ENCODE measurements around the gene MAZ. TPM values are rescaled to one million over a fixed set of nuclear protein-coding genes. Genes with fewer than 3 reads are reported as not detected.

MAZ gene
- total RNA-seq, 6 experiments from 2014 or later, result 148 to 178 (median 165) TPM

- no peak for DNase-seq
- no peaks in the 10 kb centered on the region for H3K4me1 Mint-ChIP-seq (ENCODE audit: low read depth)
- H3K4me3 Mint-ChIP-seq, result no peak overlapping the region
- H3K27me3 Mint-ChIP-seq (ENCODE audit: insufficient read depth), result peaks cover 3% of the 10 kb centered on the region; the same call in 1 of the 2 replicates
- TF ChIP-seq, protein P1, sequence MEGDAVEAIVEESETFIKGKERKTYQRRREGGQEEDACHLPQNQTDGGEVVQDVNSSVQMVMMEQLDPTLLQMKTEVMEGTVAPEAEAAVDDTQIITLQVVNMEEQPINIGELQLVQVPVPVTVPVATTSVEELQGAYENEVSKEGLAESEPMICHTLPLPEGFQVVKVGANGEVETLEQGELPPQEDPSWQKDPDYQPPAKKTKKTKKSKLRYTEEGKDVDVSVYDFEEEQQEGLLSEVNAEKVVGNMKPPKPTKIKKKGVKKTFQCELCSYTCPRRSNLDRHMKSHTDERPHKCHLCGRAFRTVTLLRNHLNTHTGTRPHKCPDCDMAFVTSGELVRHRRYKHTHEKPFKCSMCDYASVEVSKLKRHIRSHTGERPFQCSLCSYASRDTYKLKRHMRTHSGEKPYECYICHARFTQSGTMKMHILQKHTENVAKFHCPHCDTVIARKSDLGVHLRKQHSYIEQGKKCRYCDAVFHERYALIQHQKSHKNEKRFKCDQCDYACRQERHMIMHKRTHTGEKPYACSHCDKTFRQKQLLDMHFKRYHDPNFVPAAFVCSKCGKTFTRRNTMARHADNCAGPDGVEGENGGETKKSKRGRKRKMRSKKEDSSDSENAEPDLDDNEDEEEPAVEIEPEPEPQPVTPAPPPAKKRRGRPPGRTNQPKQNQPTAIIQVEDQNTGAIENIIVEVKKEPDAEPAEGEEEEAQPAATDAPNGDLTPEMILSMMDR (IDR thresholded peaks at IDR 0.05), result no peak
- no peak overlapping the region for H3K27ac Mint-ChIP-seq
- no peaks in the 10 kb centered on the region for H3K9me3 Mint-ChIP-seq
- H3K36me3 Mint-ChIP-seq (ENCODE audit: low read depth), result peaks cover 45% of the 10 kb centered on the region
Measured at GRCh38 chr16:29841631-29842030, 35.3 kb downstream of the MAZ start.

GRCh38 chr16:29842732-29843346 lies 36.5 kb downstream of the MAZ start:
- Mint-ChIP-seq H3K27me3 (ENCODE audit: insufficient read depth) (peaks cover 3% of the 10 kb centered on the region; the same call in 1 of the 2 replicates), H3K36me3 (ENCODE audit: low read depth) (peaks cover 40% of the 10 kb centered on the region), H3K4me3 (no peak overlapping the region), H3K27ac (no peak overlapping the region), H3K4me1 (ENCODE audit: low read depth) (no peaks in the 10 kb centered on the region), H3K9me3 (no peaks in the 10 kb centered on the region)
- no peak for DNase-seq
- TF ChIP-seq, protein P1 (IDR thresholded peaks at IDR 0.05), result 0 out of 2 replicates have a peak, but pooled peaks have one; percentile 28

GRCh38 chr16:29843931-29844330 lies 37.6 kb downstream of the MAZ start:
- Mint-ChIP-seq H3K4me1 (ENCODE audit: low read depth) (no peaks in the 10 kb centered on the region), H3K4me3 (no peak overlapping the region), H3K27ac (no peak overlapping the region; the same call in 1 of the 2 replicates), H3K36me3 (ENCODE audit: low read depth) (peaks cover 44% of the 10 kb centered on the region), H3K27me3 (ENCODE audit: insufficient read depth) (peaks cover 7% of the 10 kb centered on the region), H3K9me3 (no peaks in the 10 kb centered on the region)
- TF ChIP-seq, protein P1 (IDR thresholded peaks at IDR 0.05), result no peak
- no peak for DNase-seq

DNA sequence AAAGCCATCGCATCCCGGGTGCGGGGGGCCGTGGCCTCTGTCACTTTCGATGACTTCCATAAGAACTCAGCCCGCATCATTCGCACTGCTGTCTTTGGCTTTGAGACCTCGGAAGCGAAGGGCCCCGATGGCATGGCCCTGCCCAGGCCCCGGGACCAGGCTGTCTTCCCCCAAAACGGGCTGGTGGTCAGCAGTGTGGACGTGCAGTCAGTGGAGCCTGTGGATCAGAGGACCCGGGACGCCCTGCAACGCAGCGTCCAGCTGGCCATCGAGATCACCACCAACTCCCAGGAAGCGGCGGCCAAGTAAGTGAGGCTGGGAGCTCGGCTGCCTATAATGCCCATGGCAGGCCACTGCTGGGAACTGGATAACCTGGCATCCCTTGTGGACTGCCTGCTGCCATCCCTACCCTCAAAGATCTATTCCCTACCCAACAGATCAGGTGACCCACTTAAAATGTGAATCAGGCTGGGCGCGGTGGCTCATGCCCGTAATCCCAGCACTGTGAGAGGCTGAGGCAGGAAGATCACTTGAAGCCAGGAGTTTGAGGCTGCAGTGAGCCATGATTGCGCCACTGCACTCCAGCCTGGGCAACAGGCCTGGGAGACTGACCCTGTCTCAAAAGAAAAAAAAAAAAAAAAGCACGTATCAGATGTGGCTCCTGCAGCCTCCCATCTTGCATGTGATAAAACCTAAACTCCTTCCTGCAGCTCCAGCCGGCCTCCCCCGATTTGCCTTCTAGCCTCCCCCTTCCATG lies 38.4 kb downstream of the MAZ start:
- peaks cover 7% of the 10 kb centered on the region for H3K27me3 Mint-ChIP-seq (ENCODE audit: insufficient read depth)
- H3K9me3 Mint-ChIP-seq, result no peaks in the 10 kb centered on the region
- DNase-seq, result no peak
- H3K36me3 Mint-ChIP-seq (ENCODE audit: low read depth), result peaks cover 43% of the 10 kb centered on the region
- H3K4me1 Mint-ChIP-seq (ENCODE audit: low read depth), result no peaks in the 10 kb centered on the region
- H3K4me3 Mint-ChIP-seq, result no peak overlapping the region; the same call in 1 of the 2 replicates
- no peak overlapping the region for H3K27ac Mint-ChIP-seq
- TF ChIP-seq, protein P1 (IDR thresholded peaks at IDR 0.05), result no peak

DNA sequence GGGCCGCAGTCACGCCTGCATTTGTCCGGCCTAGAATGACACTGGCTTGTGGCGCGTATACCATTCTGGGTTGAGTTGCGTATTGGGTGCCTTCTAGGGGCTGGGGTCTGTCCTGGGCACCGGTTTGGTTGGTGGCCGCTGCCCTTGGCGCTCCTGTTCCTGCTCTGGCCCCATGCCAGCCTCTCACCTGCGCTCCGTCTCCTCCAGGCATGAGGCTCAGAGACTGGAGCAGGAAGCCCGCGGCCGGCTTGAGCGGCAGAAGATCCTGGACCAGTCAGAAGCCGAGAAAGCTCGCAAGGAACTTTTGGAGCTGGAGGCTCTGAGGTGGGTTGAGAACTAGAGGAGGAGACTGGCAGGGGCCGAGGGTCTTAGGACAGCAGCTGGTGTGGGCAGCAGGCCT lies 39.3 kb downstream of the MAZ start:
- H3K36me3 Mint-ChIP-seq (ENCODE audit: low read depth), result peaks cover 43% of the 10 kb centered on the region
- TF ChIP-seq, protein P1 (IDR thresholded peaks at IDR 0.05), result no peak
- DNase-seq, result no peak
- H3K27me3 Mint-ChIP-seq (ENCODE audit: insufficient read depth), result peaks cover 7% of the 10 kb centered on the region
- H3K27ac Mint-ChIP-seq, result no peak overlapping the region; the same call in 1 of the 2 replicates
- H3K9me3 Mint-ChIP-seq, result no peaks in the 10 kb centered on the region
- no peak overlapping the region for H3K4me3 Mint-ChIP-seq
- no peaks in the 10 kb centered on the region for H3K4me1 Mint-ChIP-seq (ENCODE audit: low read depth)
